ENCODE data around the gene ATXN7L1.
A peak's percentile ranks its signal among the peaks of the same experiment; 100 is the strongest.
"Not testable (repeated sequence)": the region's sequence is repeated elsewhere in the genome, so short reads cannot be mapped to it uniquely, and the experiment has no call there.

The ATXN7L1 gene

GRCh38 chr7:105857009-105857952, 19.1 kb downstream of the ATXN7L1 start:
- no peak for DNase-seq

DNA sequence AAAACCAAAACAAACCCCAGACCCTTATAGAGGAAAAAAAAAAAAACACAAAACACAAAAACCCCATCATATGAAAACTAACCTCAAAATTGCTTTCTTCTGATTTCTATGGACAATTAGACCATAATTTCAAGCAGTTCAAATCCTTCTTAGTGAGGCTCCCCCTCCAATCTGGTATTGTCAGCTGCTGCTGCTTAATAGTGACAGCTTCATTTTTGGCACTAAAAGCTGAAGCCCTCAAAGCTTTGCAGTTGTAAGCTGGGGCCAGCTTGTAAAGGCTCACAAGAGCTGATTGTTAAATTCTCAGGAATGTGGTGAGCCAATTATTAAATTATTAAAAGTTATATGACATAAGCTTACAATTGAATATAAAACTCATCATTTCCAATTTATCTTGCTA, 21.9 kb downstream of the ATXN7L1 start:
- DNase-seq: no peak

GRCh38 chr7:105853931-105854419, 22.4 kb downstream of the ATXN7L1 start:
- no peak for DNase-seq

DNA sequence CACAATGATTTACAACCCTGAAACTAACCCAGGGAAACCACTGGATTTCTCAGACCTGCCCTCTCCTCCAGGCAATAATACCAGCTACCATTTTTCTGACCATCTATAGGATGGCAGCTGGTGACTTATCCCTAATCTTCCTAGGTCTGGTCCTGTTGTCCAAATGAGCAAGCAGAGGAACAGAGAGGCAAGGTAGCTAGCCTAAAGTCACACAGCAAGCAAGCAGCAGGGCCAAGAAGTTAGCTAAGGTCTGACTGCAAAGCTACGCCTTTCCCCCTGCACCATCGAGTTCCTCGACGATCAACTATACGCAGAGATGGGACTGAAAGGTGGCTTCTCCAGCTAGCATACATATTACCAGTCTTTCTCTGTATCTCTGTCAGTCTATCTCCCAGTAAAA, 25.3 kb downstream of the ATXN7L1 start:
- no peak for DNase-seq

- peak; percentile 77 for DNase-seq
Measured at GRCh38 chr7:105849122-105849855, 27.1 kb downstream of the ATXN7L1 start.

- no peak for DNase-seq
Measured at GRCh38 chr7:105846404-105846803, 30.0 kb downstream of the ATXN7L1 start.

GRCh38 chr7:105844681-105845080, 31.7 kb downstream of the ATXN7L1 start:
- not testable (repeated sequence) for DNase-seq

GRCh38 chr7:105841866-105842265, 34.5 kb downstream of the ATXN7L1 start:
- DNase-seq: no peak

- DNase-seq: no peak
Measured at GRCh38 chr7:105840981-105841749, 35.2 kb downstream of the ATXN7L1 start.

DNA sequence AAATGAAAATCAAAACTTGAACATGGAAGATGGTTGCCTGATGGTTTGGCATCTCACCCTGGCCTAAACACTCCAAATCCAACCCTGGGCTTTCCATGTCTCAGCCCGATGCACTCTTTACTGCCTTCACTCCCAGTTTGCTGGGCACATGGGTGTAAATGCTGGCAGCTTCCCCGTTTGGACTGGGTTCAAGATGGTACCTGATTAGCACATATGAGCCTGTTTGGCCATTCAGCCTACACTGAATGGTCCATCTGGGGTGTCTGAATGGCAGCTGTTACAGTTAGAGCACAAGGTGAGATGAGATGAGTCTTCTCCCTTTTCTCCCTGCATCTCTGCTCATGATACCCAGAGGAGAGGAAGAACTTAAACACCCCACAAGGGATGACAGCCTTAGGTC, 37.1 kb downstream of the ATXN7L1 start:
- no peak for DNase-seq

DNA sequence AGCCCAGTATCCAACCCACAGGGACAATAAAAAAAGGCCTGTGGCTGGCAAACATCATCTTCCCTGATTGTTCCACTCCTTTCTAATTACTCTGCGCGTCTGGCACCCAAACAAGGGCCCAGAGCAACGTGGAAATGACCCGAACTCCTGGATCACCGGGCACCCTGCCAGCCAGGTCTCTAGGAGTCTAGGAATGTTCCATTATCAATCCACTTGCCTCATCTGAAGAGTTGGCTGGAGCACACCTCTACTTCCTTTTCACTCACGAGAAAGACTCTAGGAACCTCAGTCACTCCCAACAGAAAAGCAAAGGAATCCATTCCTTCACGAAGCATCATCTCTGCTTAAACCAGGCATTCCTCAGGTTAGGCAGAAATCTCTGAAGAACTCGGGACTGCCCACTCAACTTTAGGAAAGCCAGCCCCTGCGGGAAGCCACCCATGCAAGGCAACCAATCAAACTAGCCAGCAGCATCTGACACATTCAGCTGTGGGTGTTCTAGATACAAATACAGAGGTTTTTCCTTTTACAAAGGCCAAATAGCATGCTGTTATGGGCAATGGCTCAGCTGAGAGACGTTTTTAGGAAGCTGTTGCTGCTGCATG, 37.7 kb downstream of the ATXN7L1 start:
- no peak for DNase-seq

GRCh38 chr7:105837765-105838626, 38.4 kb downstream of the ATXN7L1 start:
- DNase-seq: no peak

DNA sequence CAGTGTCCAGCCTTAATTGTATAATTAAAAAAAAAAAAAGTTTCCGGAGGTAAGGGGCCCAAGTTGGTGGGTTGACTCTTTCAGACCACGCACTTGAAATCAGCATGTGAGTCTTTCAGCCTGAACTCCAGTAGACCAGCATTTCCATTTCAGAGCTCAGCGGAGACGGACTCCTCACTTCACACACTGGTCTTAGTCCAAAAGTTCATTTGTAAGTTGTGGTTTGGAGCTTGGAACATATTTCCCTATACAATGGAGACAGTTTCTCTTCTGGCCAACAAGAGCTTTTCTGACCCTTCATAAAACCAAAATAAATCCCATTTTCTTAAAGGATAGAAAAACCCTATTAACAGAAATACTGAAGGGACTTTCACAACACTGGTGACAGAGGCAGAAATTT, 41.0 kb downstream of the ATXN7L1 start:
- DNase-seq: no peak

GRCh38 chr7:105831824-105832535, 44.4 kb downstream of the ATXN7L1 start:
- no peak for DNase-seq

DNA sequence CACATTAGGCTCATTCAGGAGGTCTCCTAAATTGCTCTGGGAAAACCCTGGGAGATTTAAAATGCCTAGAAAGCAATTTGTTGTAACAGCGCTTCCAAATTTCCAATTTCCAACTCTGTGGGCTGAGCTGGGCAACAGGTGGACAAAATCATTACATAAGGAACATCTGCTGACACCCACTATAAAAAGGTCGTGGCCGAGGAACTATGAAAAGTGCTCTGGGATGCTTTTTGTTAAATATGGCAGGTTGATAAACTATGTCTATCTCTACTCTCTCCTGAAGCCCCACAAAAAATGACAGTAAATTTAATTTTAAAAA, 45.1 kb downstream of the ATXN7L1 start:
- no peak for DNase-seq

GRCh38 chr7:105830405-105831301, 45.7 kb downstream of the ATXN7L1 start:
- DNase-seq: no peak

DNA sequence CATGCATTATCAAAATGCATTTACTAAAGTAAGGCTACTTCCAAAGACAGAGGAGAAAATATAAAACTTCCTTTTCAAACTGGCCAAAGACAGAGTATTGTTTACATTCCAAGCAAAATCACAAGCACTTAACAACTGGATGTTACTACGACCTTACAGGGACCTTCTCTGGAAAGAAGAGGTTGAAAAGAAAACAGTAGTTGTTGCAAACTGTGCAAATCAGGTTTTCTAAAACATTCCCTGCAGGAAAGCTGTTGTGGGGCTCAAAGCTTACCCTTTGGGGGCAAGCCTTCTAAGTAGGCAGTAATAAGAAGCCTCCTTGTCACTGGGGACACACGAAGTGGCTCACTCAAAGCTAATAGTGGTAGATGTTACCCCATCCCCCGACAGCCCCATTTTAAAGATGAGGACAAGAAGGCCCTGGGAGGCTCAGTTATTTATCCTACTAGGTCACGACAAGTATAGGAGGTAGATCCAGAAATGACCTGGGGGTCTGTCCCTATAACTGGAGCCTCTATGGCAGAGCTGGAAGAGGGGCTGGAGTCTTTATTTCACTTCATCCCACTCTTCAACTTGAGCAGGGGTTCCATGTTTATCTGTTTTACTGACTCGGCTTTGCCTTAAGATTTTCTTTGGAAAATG, 46.6 kb downstream of the ATXN7L1 start:
- no peak for DNase-seq

- no peak for DNase-seq
Measured at GRCh38 chr7:105828141-105828540, 48.3 kb downstream of the ATXN7L1 start.

DNA sequence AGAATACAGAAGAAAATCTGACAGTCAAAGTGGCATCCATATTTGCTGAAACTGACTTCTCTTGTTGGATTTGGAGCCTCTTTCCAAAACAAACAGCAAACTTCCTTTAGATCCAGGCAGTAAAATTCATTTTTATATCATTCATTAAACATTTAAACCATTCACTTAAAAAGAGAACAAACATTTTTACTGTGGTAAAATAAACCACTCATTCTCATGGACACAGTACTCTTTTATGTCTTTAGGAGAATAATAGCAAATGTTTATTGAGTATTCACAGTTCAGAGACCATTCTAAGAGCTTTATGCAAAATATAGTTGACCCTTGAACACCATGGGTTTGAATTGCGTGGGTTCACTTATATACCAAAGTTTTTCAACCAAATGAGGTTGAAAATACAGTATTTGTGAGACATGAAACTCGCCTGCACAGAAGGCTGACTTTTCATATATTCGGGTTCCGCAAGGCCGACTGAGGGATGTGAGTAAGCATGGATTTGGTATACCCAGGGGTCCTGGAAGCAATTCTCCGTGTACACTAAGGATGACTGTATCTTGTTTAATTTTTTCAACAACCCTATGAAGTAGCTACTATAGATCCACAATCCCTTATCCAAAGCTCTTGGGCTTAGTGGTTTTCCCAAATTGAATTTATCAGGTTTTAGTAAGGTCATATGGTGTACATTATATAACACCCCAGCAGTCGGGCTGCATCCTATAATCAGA, 49.1 kb downstream of the ATXN7L1 start:
- no peak for DNase-seq
